AG09319 (cell line): ENCODE data around the gene SEPTIN10.

Experiments
- DNase-seq: peaks from one replicate; pipeline ENCODE4 v3.0.0-alpha.2; 2010; ENCODE audit warnings: low read depth; ENCODE audit errors: extremely low read depth
- CTCF ChIP-seq: IDR thresholded peaks from 2 replicates; pipeline ENCODE4 v1.5.1; 2011; ENCODE audit warnings: low read depth, mild to moderate bottlenecking, inconsistent platforms, low read length, moderate library complexity

SEPTIN10 gene

GRCh38 chr2:109494351-109494750, 119.4 kb downstream of the SEPTIN10 start:
- DNase-seq: no peak
- TF ChIP-seq CTCF: no peak

GRCh38 chr2:109493176-109493935, 120.4 kb downstream of the SEPTIN10 start:
- DNase-seq: no peak
- TF ChIP-seq CTCF: no peak
